ENCODE data around the gene RDH16.

DNA sequence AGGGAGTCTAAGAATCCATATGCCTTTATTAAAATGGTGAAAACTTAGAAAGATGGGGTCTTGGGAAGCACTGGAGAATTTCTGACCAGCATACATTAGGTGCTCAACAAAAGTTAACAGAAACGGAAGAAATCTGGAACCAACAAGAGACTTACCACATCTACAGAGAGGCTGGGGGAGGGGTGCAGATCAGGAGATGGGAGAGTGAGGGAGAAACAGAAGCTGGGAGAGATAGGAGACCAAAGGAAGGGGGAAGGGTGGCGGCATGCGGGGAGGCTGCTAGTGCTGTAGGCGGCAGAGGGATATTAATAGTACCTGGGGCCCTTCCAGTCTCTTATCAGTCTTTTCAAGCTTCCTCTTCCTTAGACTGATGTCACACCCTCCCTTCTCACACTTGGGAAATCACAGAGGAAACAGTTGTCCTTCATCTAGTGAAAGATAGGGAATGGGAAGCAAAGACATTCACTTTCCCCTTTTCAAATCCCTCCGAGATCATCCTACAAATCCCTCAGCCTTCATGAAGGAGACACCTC, 30.9 kb upstream of the RDH16 start:
- no peak for TF ChIP-seq POLR2A (IDR thresholded peaks at IDR 0.05)
- TF ChIP-seq, protein P1, sequence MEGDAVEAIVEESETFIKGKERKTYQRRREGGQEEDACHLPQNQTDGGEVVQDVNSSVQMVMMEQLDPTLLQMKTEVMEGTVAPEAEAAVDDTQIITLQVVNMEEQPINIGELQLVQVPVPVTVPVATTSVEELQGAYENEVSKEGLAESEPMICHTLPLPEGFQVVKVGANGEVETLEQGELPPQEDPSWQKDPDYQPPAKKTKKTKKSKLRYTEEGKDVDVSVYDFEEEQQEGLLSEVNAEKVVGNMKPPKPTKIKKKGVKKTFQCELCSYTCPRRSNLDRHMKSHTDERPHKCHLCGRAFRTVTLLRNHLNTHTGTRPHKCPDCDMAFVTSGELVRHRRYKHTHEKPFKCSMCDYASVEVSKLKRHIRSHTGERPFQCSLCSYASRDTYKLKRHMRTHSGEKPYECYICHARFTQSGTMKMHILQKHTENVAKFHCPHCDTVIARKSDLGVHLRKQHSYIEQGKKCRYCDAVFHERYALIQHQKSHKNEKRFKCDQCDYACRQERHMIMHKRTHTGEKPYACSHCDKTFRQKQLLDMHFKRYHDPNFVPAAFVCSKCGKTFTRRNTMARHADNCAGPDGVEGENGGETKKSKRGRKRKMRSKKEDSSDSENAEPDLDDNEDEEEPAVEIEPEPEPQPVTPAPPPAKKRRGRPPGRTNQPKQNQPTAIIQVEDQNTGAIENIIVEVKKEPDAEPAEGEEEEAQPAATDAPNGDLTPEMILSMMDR (IDR thresholded peaks at IDR 0.05), result no peak

Measured in lower leg skin (tissue), 3 donors.